Midbrain (tissue), 1 donor: ENCODE results near the gene PRR33.

Experiments used
- DNase-seq: peaks from one replicate; lab custom pipeline; 2025; lab: John Stamatoyannopoulos, UW

Gene PRR33

GRCh38 chr11:1927848-1928469, 36.3 kb upstream of the PRR33 start:
- no peak for DNase-seq

DNA sequence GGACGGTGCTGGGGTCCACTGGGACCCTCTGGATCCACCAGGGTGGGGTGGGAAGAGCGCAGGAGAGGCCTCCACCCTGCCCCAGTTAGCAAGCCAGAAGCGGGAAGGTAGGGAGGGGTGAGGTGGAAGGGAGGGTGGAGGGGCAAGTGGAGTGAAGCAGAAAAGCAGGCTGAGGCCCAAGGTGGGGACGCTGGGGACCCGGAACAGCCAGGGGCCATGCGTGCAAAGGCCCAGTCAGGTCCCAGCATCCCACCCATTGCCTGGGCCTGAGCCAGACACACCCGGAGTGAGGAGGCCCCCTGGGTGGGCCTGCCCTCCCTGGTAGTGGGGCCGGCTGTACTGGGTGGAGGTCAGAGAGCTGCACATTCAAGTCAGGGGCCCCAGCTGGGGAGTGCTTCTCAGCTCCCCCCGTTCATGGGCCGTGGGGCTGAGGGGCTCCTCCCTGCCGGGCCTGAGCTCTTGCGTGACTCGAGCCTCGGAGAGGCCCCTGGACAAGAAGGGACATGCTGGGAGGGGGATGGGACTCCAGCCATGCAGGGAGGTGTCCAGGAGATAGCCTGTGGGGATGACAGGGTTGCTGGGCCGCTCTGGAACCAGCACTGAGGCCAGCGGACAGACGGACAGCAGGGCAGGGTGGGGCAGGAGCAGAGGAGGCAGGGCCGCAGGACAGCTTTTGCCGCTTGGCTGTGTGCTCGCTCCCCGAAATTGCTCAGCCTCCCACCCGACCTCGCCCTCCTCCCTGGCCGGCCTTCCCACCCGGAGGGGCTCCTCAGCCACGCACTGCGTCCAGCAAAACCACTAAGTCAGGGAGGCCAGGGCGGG, 35.5 kb upstream of the PRR33 start:
- no peak for DNase-seq

DNA sequence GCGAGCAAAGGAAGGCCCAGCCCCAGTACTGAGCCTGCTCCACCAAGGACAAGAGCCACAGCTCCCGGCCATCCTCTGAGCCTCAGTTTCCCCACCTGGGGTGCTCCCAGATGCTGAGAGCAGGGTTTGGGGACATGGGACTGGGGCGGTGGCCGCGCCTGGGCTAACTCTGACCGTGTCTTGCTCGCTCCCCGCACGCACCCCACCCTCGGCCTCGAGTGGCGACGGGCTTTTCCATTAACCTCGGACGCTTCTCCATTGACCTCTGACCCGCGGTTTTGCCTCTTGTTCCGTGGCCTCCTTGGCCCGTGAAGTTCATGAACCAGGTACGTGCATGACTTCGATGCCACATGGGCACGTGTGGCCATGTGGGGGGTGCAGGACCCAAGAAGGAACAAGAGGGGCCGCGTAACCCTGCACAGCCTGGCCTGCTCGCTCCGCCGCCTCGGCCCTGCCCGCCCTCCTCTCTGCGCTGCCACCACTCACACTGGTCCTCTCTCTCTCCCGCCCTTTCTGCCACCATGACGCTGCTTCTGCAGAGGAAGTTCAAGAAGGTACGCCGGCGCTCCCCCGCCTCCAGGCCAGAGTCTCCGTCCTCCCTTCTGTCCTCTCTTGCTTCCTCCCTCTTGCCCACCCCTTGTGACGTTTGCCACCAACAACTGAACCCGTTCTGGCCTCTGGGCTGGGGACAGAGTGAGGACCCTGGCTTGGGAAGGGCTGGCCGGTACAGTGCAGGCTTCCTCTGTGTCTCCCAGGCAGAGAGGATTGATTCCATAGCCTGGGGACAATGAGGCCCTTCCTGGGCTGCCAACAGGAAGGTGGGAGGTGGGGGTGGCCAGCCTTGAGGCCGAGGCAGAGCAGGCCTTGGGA, 34.7 kb upstream of the PRR33 start:
- no peak for DNase-seq

GRCh38 chr11:1925373-1926155, 33.9 kb upstream of the PRR33 start:
- no peak for DNase-seq

- no peak for DNase-seq
Observed at GRCh38 chr11:1924646-1925372, 33.1 kb upstream of the PRR33 start.

DNA sequence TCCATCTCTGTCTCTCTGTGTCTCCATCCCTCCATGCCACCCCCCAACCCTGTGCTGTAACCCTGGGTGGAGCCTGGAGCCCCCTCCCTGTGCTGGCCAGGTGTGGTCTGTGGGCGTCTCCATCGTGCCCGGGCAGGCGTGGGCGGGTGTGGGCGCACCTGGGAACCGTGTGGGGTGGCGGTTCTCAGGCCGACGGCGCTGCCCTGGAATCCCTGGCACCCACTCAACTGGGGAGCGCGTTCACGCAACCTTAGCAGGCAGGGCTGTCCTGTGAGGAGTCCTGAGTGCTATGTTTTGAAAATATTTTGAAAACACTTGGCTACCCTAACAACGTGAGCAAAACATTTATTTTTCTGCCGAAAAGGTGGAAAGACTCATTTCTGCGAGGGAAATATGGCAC, 32.5 kb upstream of the PRR33 start:
- no peak for DNase-seq

DNA sequence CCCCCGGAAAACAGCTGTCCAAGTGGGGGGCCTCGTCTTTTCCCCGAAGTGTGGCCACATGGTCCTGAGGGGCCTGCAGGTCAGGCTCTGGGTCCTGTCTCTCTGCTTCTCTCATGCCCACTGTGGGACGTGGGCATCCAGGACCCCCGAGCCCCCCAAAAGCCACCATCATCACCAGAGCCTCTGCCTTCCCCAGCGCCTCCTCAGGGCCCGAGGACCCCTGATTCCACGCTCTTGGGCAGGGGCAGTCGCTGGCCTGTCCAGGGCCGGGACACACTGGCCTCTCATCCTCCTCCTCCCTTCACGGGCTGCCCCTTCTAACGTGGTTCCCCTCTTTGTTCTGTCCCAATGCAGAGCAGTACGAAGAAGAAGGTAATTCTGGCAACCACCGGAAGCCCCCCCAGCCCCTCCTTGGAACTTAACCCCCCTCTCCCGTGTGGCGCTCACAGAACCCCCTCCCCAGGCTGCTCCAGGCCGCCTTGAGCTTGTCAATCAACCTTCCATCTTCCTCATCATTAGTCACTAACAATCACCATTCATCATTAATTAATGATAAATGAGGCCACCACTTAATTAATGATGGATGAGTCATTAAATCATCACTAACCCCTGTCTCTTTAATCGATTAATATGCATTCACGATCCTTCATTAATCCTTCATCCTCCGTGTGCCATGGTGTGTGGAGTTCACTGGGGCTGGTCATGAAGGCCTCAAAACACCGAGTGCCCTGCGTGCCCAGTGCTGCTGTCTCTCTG, 31.7 kb upstream of the PRR33 start:
- no peak for DNase-seq

DNA sequence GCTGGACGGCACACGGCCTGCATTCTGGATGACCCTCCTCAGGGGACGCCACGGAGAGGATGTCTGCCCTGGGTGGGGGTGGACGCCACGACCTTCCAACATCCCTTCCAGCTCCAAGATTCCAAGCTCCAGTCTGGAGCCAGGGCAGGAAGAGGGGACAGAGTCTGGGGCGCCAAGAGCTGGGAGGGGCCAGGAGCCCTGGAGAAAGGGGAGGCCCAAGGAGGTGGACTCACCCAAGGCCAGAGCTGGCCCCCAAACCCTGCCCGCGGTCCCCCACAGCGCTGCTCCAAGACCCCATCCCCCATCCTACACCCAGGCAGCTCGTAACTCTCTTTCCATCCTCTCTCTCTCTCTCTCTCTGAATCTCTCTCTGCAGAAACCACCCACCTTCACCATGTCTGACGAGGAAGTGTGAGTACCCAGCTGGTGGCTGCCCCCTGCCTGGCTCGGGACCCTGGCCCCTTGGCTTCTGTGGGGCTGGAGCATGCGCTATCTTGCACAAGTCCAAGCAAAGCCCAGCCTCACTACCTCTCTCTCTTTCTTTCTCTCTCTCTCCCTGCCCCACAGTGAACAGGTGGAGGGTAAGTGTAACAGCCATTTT, 30.9 kb upstream of the PRR33 start:
- no peak for DNase-seq

DNA sequence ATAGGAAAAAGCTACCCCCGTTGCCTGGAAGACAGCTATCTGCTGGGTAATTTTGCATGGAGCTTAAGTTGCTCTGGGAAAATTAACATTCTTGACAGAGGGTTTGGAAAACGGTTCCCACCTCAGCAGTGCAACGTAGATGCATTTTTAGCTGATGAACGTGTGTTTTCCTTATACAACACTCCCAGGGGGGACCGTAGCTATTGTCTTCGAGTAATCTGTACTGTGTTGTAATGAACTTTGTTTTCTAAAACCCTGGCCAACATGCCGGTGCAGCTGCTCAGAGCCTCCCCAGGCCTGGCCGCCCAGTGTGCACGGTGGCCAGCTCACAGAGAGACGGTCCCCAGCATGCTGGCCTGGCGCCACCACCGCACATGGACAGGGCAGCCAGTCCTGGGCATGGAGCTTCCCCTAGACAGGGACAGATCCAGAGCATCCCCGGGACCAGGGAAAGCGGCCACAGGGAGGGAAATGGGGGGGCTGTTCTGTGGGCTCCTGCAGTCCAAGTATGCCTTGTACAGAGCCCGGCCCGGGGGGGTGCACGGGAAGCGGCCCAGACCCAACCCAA, 30.0 kb upstream of the PRR33 start:
- no peak for DNase-seq

DNA sequence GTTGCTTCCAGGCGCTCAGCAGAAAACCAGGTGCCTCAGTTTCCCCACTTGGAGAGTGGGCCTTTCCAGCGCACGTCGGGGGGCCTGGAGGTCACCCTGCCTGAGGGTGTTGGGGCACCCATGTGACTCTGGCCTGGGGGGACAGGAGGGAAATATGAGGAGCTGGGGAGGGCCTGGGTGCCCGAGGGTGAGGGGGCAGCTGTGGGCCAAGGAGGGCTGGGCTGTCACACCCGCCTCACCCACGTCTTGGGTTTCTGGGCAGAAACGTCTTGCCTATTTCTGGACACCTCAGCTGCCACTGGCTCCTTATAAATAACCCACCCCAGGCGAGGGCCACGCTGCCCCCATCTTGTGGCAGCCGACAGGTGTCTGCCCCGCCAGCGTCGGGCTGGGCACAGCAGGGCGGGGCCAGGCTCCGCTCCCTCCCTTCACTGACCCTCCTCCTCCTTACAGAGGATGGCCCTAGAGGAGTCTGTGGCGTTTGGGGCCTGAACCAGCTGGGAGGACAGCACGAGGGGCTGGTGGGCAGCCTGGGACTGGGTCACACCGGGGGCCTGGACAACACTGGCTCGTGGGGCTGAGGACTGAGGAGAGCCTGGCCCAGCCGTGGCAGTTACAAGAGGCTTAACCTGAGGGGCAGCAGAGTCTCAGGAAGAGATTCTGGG, 29.3 kb upstream of the PRR33 start:
- no peak for DNase-seq

GRCh38 chr11:1920128-1920908, 28.6 kb upstream of the PRR33 start:
- no peak for DNase-seq

DNA sequence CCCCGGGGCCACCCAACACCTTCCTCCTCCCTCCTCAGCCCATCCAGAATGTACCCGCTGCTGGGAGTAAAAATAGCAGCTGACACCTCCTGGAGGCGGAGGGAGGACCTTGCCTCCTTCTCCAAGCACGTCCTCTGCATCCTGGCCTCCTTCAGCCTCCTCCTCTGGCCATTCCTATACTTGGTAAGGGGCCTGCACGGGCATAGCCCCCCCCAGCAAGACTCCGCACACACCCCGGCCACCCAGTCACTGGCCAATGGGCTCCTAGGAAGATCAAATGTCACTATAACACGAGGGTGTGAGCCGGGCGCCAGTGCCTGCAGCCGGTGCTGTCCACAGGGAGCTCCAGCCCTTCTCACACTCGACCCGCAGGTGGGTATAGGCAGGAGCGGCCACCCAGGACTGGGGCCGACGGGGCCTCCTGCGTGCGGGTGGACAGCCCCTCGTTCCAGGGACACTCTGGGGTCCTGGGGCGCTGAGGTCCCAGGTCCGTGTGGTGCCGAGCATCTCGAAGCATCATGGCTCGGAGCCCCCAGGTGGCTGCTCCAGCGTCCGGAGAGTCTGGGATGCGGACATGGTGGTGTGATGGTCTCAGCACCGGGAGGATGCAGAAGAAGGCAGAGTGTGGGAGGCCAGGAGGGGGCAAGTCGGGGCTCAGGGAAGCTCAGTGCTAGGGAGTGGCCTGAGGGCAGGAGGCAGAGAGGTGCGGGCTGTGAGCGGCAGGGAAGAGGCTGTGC, 27.9 kb upstream of the PRR33 start, which contains the start of gene TNNT3:
Gene TNNT3 (plus strand): TSS at position 313 of the 737 bp plus-strand sequence. CDS start 3,172 bp downstream, outside the sequence.
- DNase-seq: no peak

DNA sequence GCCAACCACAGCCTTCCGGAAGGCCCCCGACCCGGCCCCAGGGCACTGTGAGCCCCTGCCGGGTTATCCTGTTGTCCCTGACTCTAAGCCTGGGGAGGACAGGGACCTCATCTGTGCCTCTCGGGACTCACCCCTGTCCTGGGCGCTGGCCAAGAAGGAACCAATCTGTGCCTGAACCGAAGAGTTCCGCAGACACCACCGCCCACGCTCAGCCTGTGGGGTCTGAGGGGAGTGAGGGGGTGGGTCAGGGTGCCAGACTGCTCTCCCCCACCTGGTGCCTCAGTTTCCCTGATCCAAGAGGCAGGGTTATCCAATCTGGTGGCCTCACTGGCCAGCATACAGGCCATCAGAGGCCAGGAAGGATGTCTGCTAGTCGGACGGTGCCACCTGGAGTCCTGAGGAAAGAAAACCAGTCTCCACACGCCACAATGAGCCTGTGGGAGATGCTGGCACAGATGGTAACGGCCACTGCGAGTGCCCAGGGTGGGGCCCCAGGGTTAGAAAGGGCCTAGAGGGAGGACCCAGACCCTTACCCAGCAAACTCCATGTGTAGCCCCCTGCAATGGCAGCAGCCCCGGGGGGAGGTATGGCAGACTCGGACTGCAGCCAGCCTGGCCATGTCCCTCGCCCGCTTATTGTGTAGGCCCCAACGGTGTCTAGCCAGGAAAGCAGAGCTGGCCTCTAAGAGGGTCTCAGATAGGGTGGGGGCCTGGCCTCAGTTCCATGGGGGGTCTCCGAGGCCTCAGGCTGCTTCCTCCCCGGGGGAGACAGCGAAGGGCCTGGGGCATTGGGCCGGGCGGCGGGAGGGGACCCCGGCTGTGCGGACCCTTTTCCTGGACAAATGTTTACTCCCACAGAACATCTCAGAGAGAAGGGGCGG, 27.0 kb upstream of the PRR33 start:
- DNase-seq: no peak

DNA sequence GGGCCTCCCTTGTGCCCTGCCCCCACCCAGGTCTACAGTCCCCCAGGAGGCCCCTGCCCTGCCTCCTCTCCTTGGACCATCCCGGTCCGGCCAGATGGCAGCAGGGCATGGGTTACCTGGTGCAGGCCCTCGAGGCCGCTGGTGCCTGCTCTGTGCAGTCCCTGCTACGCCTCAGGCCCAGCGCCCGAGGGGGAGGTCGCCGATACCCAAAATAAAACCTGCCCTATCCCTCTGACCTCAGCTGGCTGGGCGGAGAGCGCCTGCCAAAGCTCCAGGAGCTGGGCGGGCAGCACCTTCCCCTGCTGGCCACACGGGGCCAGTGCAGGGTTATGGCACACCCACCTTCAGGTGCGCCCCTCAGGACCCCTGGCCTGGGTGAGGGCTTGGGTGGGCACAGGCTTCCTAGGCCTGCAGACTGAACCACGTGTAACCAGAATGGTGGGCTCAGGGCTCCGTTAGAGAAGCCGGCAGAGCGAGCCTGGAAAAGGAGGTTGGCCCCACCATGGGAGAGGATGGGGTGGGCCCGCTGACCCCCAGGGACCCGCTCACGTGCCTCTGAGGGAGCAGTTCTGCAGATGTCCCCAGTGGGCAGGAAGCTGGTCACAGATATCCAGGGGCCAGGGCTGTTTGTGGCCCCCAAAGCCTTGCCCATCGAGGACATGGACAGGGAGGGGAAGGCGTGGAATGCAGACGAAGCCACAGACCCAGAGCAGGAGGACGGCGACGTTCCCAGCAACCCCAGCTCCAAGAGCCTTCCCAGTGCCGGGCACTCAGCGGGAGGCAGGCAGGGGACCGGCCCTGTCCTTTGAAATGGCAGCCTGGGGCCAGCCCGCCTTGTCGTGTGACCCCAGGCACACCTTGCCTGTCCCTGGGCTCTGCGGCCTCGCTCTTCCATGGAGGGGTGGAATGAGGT, 26.1 kb upstream of the PRR33 start:
- DNase-seq: no peak

- no peak for DNase-seq
Observed at GRCh38 chr11:1916986-1917522, 25.4 kb upstream of the PRR33 start.
